H1 (cell line): ENCODE measurements around the gene MYOM1. TPM values are rescaled to one million over a fixed set of nuclear protein-coding genes. Genes with fewer than 3 reads are reported as not detected.

Source experiments
- CTCF ChIA-PET: fragments of 300-600 bp; sonication (Branson Sonifier 250); formaldehyde crosslinking; loops from one replicate; lab custom pipeline; 2021; ENCODE audit not compliant: partially characterized antibody; lab: Charles Lee
- POLR2A ChIA-PET: fragments of 300-600 bp; sonication (Branson Sonifier 250); formaldehyde crosslinking; loops from one replicate; lab custom pipeline; 2021; ENCODE audit warnings: inconsistent platforms; ENCODE audit not compliant: partially characterized antibody; lab: Charles Lee
- DNase-seq, 2 experiments: peaks; one replicate each; pipeline versions ENCODE4 v3.0.0 to v3.0.0-alpha.2; 2010 to 2022; ENCODE audit warnings: low spot score in 2 of 2, low read depth in 1 of 2, mixed read lengths in 1 of 2
- FAIRE-seq: peaks from 2 replicates; lab custom pipeline; 2011; peaks lifted over from hg19 to GRCh38; lab: Jason Lieb, UNC
- H2AFZ ChIP-seq: 2 replicates; pipeline ENCODE4 v1.8.1; 2012; ENCODE audit warnings: low read length, inconsistent platforms
- H2AK5ac ChIP-seq: 2 replicates; pipeline ENCODE4 v1.6.1; 2013; ENCODE audit warnings: low read depth, low read length
- H2BK120ac ChIP-seq: replicated peaks from 2 replicates; pipeline ENCODE3; 2013; ENCODE audit warnings: low read depth, low read length, inconsistent platforms
- H2BK12ac ChIP-seq: 2 replicates; pipeline ENCODE4 v1.6.1; 2013; ENCODE audit warnings: low read depth, low read length
- H2BK15ac ChIP-seq: 2 replicates; pipeline ENCODE4 v1.6.1; 2013; ENCODE audit warnings: low read length
- H2BK20ac ChIP-seq: 2 replicates; pipeline ENCODE4 v1.6.1; 2013; ENCODE audit warnings: low read length
- H2BK5ac ChIP-seq: 2 replicates; pipeline ENCODE4 v1.6.1; 2013; ENCODE audit warnings: low read depth, low read length
- H3K14ac ChIP-seq: 2 replicates; pipeline ENCODE4 v1.6.1; 2013; ENCODE audit warnings: inconsistent platforms; ENCODE audit not compliant: insufficient read length
- H3K18ac ChIP-seq: 2 replicates; pipeline ENCODE4 v1.6.1; 2013; ENCODE audit warnings: low read length; ENCODE audit errors: extremely low read depth
- H3K23ac ChIP-seq: 2 replicates; pipeline ENCODE4 v1.6.1; 2013; ENCODE audit warnings: inconsistent platforms; ENCODE audit not compliant: insufficient read length
- H3K23me2 ChIP-seq: 2 replicates; pipeline ENCODE4 v1.6.1; 2013; ENCODE audit warnings: low read depth, low read length
- H3K27ac ChIP-seq: 2 replicates; pipeline ENCODE4 v1.6.1; 2011; ENCODE audit warnings: low read depth, low read length, inconsistent platforms
- H3K27me3 ChIP-seq, 4 experiments: replicated peaks in 1 of 4; 1 replicate in 1 of 4; 2 replicates in 3 of 4; pipeline versions ENCODE4 v1.6.1 to v1.8.1; 2011 to 2013; ENCODE audit warnings: low read length in 3 of 4, mild to moderate bottlenecking in 3 of 4, inconsistent platforms in 2 of 4, mixed read lengths in 2 of 4, moderate library complexity in 1 of 4; ENCODE audit not compliant: control insufficient read depth in 3 of 4, insufficient read depth in 3 of 4; ENCODE audit errors: extremely low read depth in 1 of 4
- H3K36me3 ChIP-seq, 4 experiments: 2 replicates each; pipeline versions ENCODE4 v1.6.1 to v1.8.1; 2011 to 2013; ENCODE audit warnings: mild to moderate bottlenecking in 4 of 4, low read length in 3 of 4, moderate library complexity in 2 of 4, control low read depth in 1 of 4, inconsistent platforms in 1 of 4; ENCODE audit not compliant: insufficient read depth in 4 of 4, control insufficient read depth in 2 of 4
- H3K4ac ChIP-seq: replicated peaks from 2 replicates; pipeline ENCODE3; 2013; ENCODE audit warnings: low read length, low read depth, mixed read lengths, inconsistent platforms; ENCODE audit not compliant: insufficient read length
- H3K4me1 ChIP-seq, 4 experiments: replicated peaks in 1 of 4; 1 replicate in 1 of 4; 2 replicates in 3 of 4; pipeline versions ENCODE4 v1.6.1 to v1.8.1; 2011 to 2013; ENCODE audit warnings: low read length in 3 of 4, inconsistent platforms in 2 of 4, mixed read lengths in 1 of 4; ENCODE audit not compliant: insufficient read depth in 4 of 4, control insufficient read depth in 3 of 4
- H3K4me2 ChIP-seq, 2 experiments: 2 replicates each; pipeline versions ENCODE4 v1.6.1 to v1.8.1; 2011 to 2013; ENCODE audit warnings: low read depth in 2 of 2, low read length in 2 of 2, control low read depth in 1 of 2, inconsistent platforms in 1 of 2, mild to moderate bottlenecking in 1 of 2; ENCODE audit not compliant: insufficient read depth in 1 of 2
- H3K4me3 ChIP-seq, 4 experiments: fragments of 200-600, 300-600 bp in 1 of 4; sonication (generic), shearing (Covaris generic), sonication (Bioruptor Twin) in 1 of 4; 2 replicates each; pipeline versions ENCODE4 v1.5.1 to v1.8.1; 2011 to 2016; ENCODE audit warnings: low read length in 4 of 4, low read depth in 3 of 4, control low read depth in 2 of 4, inconsistent platforms in 2 of 4, mild to moderate bottlenecking in 2 of 4, mixed read lengths in 1 of 4, moderate library complexity in 1 of 4; ENCODE audit not compliant: insufficient read depth in 2 of 4; ENCODE audit errors: extremely low read depth in 1 of 4
- H3K56ac ChIP-seq: replicated peaks from 2 replicates; pipeline ENCODE3; 2013; ENCODE audit warnings: low read depth, mild to moderate bottlenecking, mixed read lengths, low read length, inconsistent platforms; ENCODE audit not compliant: insufficient read length
- H3K79me1 ChIP-seq: 2 replicates; pipeline ENCODE4 v1.6.1; 2013; ENCODE audit warnings: low read depth, low read length, control low read depth
- H3K79me2 ChIP-seq, 2 experiments: 2 replicates each; pipeline versions ENCODE4 v1.6.1 to v1.8.1; 2012 to 2013; ENCODE audit warnings: low read length in 2 of 2, mild to moderate bottlenecking in 2 of 2, inconsistent platforms in 1 of 2; ENCODE audit not compliant: insufficient read depth in 2 of 2, control insufficient read depth in 1 of 2
- H3K9ac ChIP-seq, 4 experiments: replicated peaks in 1 of 4; 1 replicate in 1 of 4; 2 replicates in 3 of 4; pipeline versions ENCODE4 v1.6.1 to v1.8.1; 2011 to 2013; ENCODE audit warnings: low read depth in 3 of 4, low read length in 3 of 4, control low read depth in 2 of 4, mild to moderate bottlenecking in 2 of 4, moderate library complexity in 2 of 4, inconsistent platforms in 1 of 4; ENCODE audit errors: extremely low read depth in 1 of 4
- H3K9me3 ChIP-seq, 2 experiments: 2 replicates each; pipeline versions ENCODE4 v1.6.1 to v1.8.1; 2012 to 2013; ENCODE audit warnings: mild to moderate bottlenecking in 2 of 2, moderate library complexity in 2 of 2, control low read depth in 1 of 2, inconsistent platforms in 1 of 2, low read depth in 1 of 2, low read length in 1 of 2, mixed read lengths in 1 of 2; ENCODE audit not compliant: insufficient read depth in 2 of 2
- H4K20me1 ChIP-seq, 2 experiments: replicated peaks in 1 of 2; 2 replicates each; pipeline versions ENCODE3 to v1.8.1; 2011 to 2013; ENCODE audit warnings: inconsistent platforms in 2 of 2, low read length in 2 of 2, mild to moderate bottlenecking in 1 of 2; ENCODE audit not compliant: insufficient read depth in 2 of 2, control insufficient read depth in 1 of 2
- H4K5ac ChIP-seq: 2 replicates; pipeline ENCODE4 v1.6.1; 2013; ENCODE audit warnings: low read length, low read depth, mixed read lengths, inconsistent platforms; ENCODE audit not compliant: insufficient read length
- H4K8ac ChIP-seq: 2 replicates; pipeline ENCODE4 v1.8.0; 2013; ENCODE audit warnings: mild to moderate bottlenecking, moderate library complexity, low read length, inconsistent platforms; ENCODE audit not compliant: insufficient read depth; ENCODE audit errors: extremely low read depth
- H4K91ac ChIP-seq: replicated peaks from 2 replicates; pipeline ENCODE3; 2013; ENCODE audit warnings: low read length, mixed read lengths, inconsistent platforms; ENCODE audit not compliant: insufficient read length
- ASH2L ChIP-seq: fragments of 200-600, 300-600 bp; sonication (generic); IDR thresholded peaks from one replicate; pipeline ENCODE4 v1.7.1; 2017; ENCODE audit warnings: low read length
- BRCA1 ChIP-seq: IDR thresholded peaks from 2 replicates; pipeline ENCODE4 v1.6.1; 2012; ENCODE audit warnings: low read depth, low read length, improper control_type of control experiment
- CREB1 ChIP-seq: IDR thresholded peaks from 2 replicates; pipeline ENCODE4 v1.6.1; 2012; ENCODE audit warnings: inconsistent platforms
- FOSL1 ChIP-seq: IDR thresholded peaks from 2 replicates; pipeline ENCODE4 v1.6.1; 2011; ENCODE audit warnings: mild to moderate bottlenecking, low read depth, low read length, moderate library complexity; ENCODE audit not compliant: insufficient read depth
- GABPA ChIP-seq: IDR thresholded peaks from 2 replicates; pipeline ENCODE4 v1.6.1; 2011; ENCODE audit warnings: mild to moderate bottlenecking, low read length, moderate library complexity, borderline replicate concordance; ENCODE audit not compliant: insufficient read depth
- JUND ChIP-seq: IDR thresholded peaks from 2 replicates; pipeline ENCODE4 v1.6.1; 2011; ENCODE audit warnings: mild to moderate bottlenecking, improper control_type of control experiment, low read length
- KDM1A ChIP-seq: fragments of 200-600, 300-600 bp; sonication (generic); IDR thresholded peaks from 2 replicates; pipeline ENCODE4 v1.7.1; 2016; ENCODE audit warnings: mild to moderate bottlenecking, low read length, borderline replicate concordance
- NRF1 ChIP-seq: IDR thresholded peaks from 2 replicates; pipeline ENCODE4 v1.6.1; 2011; ENCODE audit warnings: mild to moderate bottlenecking, low read depth, low read length, improper control_type of control experiment
- PHF8 ChIP-seq: fragments of 200-600 bp; sonication (generic); conservative IDR thresholded peaks from 2 replicates; pipeline ENCODE4 v1.7.1; 2012; ENCODE audit warnings: low read depth, mild to moderate bottlenecking, inconsistent platforms, low read length, moderate library complexity
- RXRA ChIP-seq: IDR thresholded peaks from 2 replicates; pipeline ENCODE4 v1.6.1; 2011; ENCODE audit warnings: low read depth, mild to moderate bottlenecking, low read length, moderate library complexity; ENCODE audit not compliant: insufficient read depth
- SIN3A ChIP-seq, 2 experiments: IDR thresholded peaks in 1 of 2; conservative IDR thresholded peaks in 1 of 2; 2 replicates each; pipeline ENCODE4 v1.6.1; 2011 to 2012; ENCODE audit warnings: low read length in 2 of 2, improper control_type of control experiment in 1 of 2, low read depth in 1 of 2, mild to moderate bottlenecking in 1 of 2
- SP1 ChIP-seq: IDR thresholded peaks from 2 replicates; pipeline ENCODE4 v1.6.1; 2011; ENCODE audit warnings: low read depth, low read length
- SRF ChIP-seq: IDR thresholded peaks from 2 replicates; pipeline ENCODE4 v1.6.1; 2011; ENCODE audit warnings: mild to moderate bottlenecking, low read depth, low read length, moderate library complexity
- TAF7 ChIP-seq: optimal IDR thresholded peaks from 2 replicates; pipeline ENCODE3; 2011; ENCODE audit warnings: low read depth, mild to moderate bottlenecking, inconsistent platforms, low read length, moderate library complexity, borderline replicate concordance
- TEAD4 ChIP-seq: IDR thresholded peaks from 2 replicates; pipeline ENCODE4 v1.6.1; 2012; ENCODE audit warnings: low read depth, low read length, inconsistent platforms, mixed read lengths
- WGBS, 2 experiments: shearing (Covaris generic) in 1 of 2; methylation state at CpG; one replicate each; pipeline versions ENCODE4 v1.1.6 to v1.1.7; 2013 to 2015; ENCODE audit warnings: low lambda C conversion rate in 2 of 2, mixed read lengths in 2 of 2, inconsistent platforms in 1 of 2, low coverage in 1 of 2, missing lambda C conversion rate in 1 of 2; ENCODE audit not compliant: insufficient replicate concordance in 2 of 2, insufficient coverage in 1 of 2, insufficient read length in 1 of 2; ENCODE audit errors: extremely low coverage in 1 of 2, missing lambda C conversion rate in 1 of 2; 5-methylcytosine and 5-hydroxymethylcytosine counted together
- polyA plus RNA-seq, 7 experiments: library from polyadenylated mRNA; depleted of rRNA in 3 of 7; stranded (reverse) in 5 of 7; unstranded in 2 of 7; fragments of >200 nt in 5 of 7; fragments of 200-250 nt in 2 of 7; gene quantifications; 1 replicate in 5 of 7; 2 replicates in 1 of 7; 4 replicates in 1 of 7; pipeline versions ENCODE4 v1.2.1 to v1.2.3, GENCODE V29; 2011 to 2013; ENCODE audit warnings: missing spikeins in 2 of 7, mixed read lengths in 2 of 7
- total RNA-seq: library from RNA; stranded (reverse); fragmentation: NEBNext Ultra II Directional; extraction: Animal tissue kit (Norgen Biotek cat#: 25700); gene quantifications from 2 replicates; pipeline ENCODE4 v1.2.1, GENCODE V29; 2021

The MYOM1 gene
- total and polyA plus RNA-seq, 2 of the 8 experiments (the other 6 are each of a cell fraction or from before 2014, with no cell fraction given), result 0.06 to 0.32 TPM

DNA sequence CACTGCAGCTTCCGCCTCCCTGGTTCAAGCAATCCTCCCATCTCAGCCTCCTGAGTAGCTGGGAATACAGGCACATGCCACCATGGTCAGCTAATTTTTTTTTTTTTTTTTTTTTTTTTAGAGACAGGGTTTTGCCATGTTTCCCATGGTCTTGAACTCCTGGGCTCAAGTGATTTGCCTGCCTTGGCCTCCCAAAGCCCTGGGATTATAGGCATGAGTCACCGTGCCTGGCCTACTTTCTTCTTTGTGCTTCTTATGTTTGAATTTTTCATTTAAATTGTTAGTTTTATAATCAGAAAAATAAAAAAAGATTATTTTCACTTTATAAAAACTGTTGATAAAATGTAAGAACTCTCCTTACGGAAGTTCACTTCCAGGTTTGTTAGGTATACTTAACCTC is 105.3 kb downstream of the MYOM1 start:
- Histone ChIP-seq H3K36me3 (no peaks in the 10 kb centered on the region), H4K91ac (no peak overlapping the region), H3K9me3 (no peaks in the 10 kb centered on the region), H3K79me2 (no peaks in the 10 kb centered on the region), H3K14ac (no peak overlapping the region), H2BK120ac (no peak overlapping the region), H2AK5ac (no peak overlapping the region), H4K8ac (no peak overlapping the region), H4K5ac (no peak overlapping the region), H3K4ac (no peak overlapping the region), H3K23ac (no peak overlapping the region), H3K4me1 (peaks cover 0 to 5% (median 2%) of the 10 kb centered on the region in 4 experiments; a peak in 3 of 7 replicates), H3K27ac (no peak overlapping the region), H3K56ac (no peak overlapping the region), H4K20me1 (no peaks in the 10 kb centered on the region), H3K4me3 (no peak overlapping the region), H3K79me1 (no peaks in the 10 kb centered on the region), H2BK20ac (no peak overlapping the region), H3K23me2 (no peaks in the 10 kb centered on the region), H2BK5ac (no peak overlapping the region), H3K9ac (no peak overlapping the region), H3K18ac (no peak overlapping the region), H2BK12ac (no peak overlapping the region), H2BK15ac (no peak overlapping the region), H3K27me3 (peaks cover 3 to 17% (median 16%) of the 10 kb centered on the region in 4 experiments), H2AFZ (no peak overlapping the region), H3K4me2 (no peak overlapping the region)
- FAIRE-seq (no peak), DNase-seq (no peak)
- ChIA-PET POLR2A (no interaction called here), CTCF (interaction anchor here (3.8 kb wide), 1 partner anchor 52 kb away, joined by 14 read pairs; no protein-coding TSS in a partner anchor)
- TF ChIP-seq FOSL1 (no peak), RXRA (no peak), JUND (no peak), KDM1A (no peak), GABPA (no peak), TEAD4 (no peak), PHF8 (no peak), TAF7 (no peak), ASH2L (no peak), SP1 (no peak), SRF (no peak), BRCA1 (no peak), CREB1 (no peak), SIN3A (conservative IDR thresholded peaks at IDR 0.05 in 1 of 2, IDR thresholded peaks at IDR 0.05 in 1 of 2; ENCODE audit: low read depth in 1 of 2, low read length in 2 of 2) (no peak), NRF1 (no peak)
- 90% methylated on average over 2 of the region's 3 CpGs; no CpG with 5 or more reads in 1 of the 2 experiments for WGBS, 2 experiments
